GM19099 (cell line): ENCODE results near the gene IQSEC3.

Experiments used
- POLR2A ChIP-seq: IDR thresholded peaks from 3 replicates; pipeline ENCODE4 v1.6.1; 2011; ENCODE audit warnings: low read depth; ENCODE audit not compliant: insufficient read length; ENCODE audit errors: extremely low read depth

The IQSEC3 gene

DNA sequence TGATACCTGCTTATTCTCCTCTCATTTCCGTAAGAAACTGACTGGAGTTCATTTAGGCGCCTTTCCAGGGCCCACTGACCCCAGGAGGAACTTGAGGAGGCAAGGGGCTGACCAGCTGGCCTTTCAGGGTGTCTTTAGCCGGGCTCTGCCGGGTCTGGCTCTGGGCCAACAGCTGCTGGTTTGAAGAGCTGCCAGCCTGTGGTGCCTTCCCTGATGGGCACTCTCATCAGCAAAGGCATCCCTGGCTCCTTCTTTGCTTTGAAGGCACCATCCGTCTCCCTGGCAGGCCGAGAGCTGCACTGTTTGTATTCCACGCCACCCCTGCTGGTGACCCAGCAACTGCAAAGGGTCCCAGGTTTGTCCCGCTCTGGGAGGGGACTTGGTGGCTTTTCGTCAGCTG, 42.0 kb downstream of the IQSEC3 start:
- TF ChIP-seq POLR2A: no peak

DNA sequence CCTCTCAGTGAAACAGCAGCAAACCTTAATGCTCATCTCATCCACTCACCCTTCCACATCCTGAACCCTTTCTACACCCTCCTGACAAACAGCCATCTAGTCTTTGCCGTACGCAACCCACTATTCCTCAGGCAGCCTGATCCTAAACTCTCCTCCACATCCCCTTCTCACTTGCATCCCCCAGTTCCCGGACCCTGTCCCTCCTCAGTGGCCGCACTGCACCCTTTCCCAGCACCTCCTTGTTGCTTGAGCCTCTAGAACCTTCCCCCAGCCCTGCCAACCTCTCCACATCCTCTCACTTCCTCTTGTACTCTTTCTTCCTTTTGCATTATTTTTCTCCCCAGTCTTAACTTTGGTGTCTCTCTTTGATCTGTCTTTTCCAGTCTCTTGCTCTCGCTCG, 42.9 kb downstream of the IQSEC3 start:
- no peak for TF ChIP-seq POLR2A

GRCh38 chr12:109872-110271, 43.3 kb downstream of the IQSEC3 start:
- TF ChIP-seq POLR2A: no peak

DNA sequence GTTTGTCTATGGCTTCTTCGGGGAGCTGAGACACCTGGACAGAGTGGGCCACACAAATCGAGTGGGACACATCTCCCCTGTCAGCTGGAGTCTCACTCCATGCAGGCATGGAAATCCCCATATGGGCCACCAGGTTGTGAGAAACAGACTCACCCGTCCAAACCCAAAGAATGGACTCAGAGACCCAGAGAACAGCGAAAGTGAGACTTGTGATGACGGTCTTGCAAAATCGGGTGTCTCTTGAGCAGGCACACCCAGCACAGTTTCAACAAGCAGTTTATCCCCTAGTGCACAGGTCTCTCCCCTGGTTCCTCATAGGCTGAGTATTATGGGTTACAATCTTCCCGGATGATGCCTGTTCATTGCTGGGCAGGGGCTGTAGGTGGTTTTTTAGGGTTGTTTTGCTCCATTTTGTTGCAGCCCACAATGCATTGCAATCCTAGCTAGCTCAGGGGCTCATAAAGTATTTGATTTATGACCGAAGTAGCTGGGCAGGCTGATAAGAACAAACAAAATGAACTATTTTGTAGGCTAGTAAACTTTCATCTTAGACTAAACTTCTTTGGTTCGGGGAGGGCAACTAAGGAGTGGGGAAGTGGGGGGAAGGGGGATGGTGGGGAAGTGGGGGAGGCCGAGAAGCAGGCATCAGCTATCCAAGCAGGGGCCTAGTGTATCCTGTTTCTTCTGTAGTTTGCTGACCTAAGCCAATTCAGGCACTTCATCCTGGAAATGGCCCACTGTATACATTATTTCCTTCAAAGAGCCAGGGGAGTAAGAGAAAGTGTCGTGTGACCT, 45.3 kb downstream of the IQSEC3 start:
- TF ChIP-seq POLR2A: no peak

GRCh38 chr12:113347-113746, 46.8 kb downstream of the IQSEC3 start:
- no peak for TF ChIP-seq POLR2A

- no peak for TF ChIP-seq POLR2A
These were observed 48.2 kb downstream of the IQSEC3 start for GRCh38 chr12:114626-115211.

DNA sequence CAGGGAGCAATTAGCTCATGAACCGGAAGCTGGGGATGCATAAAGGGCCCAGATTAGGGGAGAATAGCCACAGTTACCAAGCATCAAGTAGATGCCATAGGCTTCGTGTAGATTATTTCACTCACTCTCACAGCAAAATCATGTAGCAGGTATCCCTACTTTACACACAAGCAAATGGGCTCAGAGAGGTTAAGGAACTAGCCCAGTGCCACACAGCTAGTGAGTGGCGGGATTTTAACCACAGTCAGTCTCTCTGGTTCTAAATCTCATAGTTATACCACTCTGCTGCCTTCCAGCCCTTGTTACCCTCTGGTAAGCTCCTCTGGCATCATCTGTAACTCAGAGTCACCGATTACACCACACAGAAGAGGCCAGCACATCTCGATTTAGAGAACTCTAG, 49.0 kb downstream of the IQSEC3 start:
- no peak for TF ChIP-seq POLR2A

- TF ChIP-seq POLR2A: no peak
These were observed 49.7 kb downstream of the IQSEC3 start for GRCh38 chr12:115960-116915.

DNA sequence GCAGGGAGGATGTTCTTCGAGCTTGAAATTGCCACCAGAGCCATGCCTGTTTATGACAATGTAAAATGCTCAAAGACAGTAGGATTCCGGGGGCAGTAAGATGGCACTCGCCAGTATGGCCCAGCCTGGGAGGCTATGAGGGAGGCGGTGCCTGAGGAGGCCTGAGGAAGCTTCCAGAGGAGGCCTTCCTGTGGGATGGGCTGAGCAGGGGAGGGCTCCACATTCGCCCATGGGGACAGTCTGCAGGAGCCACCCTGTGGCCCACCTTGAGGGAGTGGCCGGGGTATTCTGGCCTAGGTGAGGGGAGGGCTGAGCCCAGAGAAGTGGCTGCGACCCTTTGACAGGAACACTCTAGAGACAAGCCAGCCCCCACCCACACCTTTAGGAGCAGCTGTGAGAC, 50.7 kb downstream of the IQSEC3 start:
- TF ChIP-seq POLR2A: no peak

GRCh38 chr12:117816-118345, 51.3 kb downstream of the IQSEC3 start:
- no peak for TF ChIP-seq POLR2A

GRCh38 chr12:118591-118990, 52.0 kb downstream of the IQSEC3 start:
- TF ChIP-seq POLR2A: no peak

- TF ChIP-seq POLR2A: no peak
These were observed 54.4 kb downstream of the IQSEC3 start for GRCh38 chr12:120951-121350.

DNA sequence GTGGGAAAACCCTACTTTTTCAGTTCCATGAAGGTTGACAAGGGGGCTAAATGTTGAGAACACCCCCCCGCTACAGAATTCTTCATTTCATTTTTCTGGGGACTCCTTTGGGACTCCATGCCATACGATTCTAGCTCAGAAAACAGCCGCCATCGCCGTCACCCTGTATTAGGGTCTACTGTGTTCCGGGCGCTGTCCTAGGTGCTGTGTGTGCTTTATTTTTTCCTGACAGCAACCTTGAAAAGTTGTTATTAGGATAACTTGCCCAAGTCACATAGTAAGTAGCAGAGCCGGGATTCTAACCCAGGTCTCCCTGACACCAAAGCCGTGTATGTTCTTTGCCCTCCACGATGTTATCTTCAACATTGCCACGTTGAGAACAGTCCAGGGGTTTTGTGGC, 55.1 kb downstream of the IQSEC3 start:
- no peak for TF ChIP-seq POLR2A

DNA sequence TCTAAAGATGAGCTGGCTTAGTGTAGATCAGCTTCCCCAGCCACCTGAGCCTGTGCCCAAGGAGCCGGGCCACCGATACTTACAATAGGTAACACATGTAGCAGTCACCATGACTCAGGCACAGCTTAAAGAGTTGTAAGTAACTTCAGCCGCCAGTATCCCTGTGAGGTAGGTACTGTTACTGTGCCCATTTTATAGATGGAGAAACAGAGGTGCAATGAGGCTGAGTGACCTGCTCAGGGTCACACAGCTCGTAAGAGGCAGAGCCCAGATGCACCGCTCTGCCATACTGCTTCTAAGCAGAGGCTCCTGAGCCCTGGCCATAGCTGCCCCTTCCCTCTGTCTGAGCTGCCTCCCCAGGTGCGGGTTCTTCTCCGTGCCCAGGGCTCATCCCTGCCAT, 58.5 kb downstream of the IQSEC3 start:
- no peak for TF ChIP-seq POLR2A

DNA sequence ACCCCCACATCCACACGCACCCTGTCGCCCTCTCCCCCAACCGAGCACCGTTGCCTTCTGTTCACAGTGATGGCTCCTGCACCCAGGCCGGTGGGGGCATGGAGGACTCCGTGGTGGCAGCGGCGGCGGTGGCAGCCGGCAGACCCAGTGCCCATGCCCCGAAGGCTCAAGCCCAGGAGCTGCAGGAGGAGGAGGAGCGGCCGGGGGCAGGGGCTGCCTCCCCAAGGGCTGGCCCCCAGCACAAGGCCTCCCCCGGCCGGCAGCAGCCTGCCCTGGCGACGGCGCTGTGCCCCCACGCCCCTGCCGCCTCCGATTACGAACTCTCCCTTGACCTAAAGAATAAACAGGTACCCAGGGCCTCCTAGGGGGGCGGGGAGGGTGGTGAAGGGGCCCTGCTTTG, 59.0 kb downstream of the IQSEC3 start:
- TF ChIP-seq POLR2A: no peak
